HUES64 (cell line): ENCODE data around the gene PLEKHA6.
A peak's percentile ranks its signal among the peaks of the same experiment; 100 is the strongest.

ENCODE experiments used
- H3K27ac ChIP-seq: 2 replicates; pipeline ENCODE4 v1.7.0; 2013; ENCODE audit warnings: low read depth, low read length, inconsistent platforms
- H3K27me3 ChIP-seq: 2 replicates; pipeline ENCODE4 v1.6.1; 2013; ENCODE audit warnings: mild to moderate bottlenecking, low read length; ENCODE audit not compliant: insufficient read depth
- H3K36me3 ChIP-seq: 2 replicates; pipeline ENCODE4 v1.6.1; 2013; ENCODE audit warnings: mild to moderate bottlenecking, low read length; ENCODE audit not compliant: insufficient read depth
- H3K4me1 ChIP-seq: 2 replicates; pipeline ENCODE4 v1.6.1; 2013; ENCODE audit warnings: mild to moderate bottlenecking, low read length, moderate library complexity; ENCODE audit not compliant: insufficient read depth
- H3K4me3 ChIP-seq: 2 replicates; pipeline ENCODE4 v1.5.1; 2013; ENCODE audit warnings: mild to moderate bottlenecking, low read length, moderate library complexity
- H3K9ac ChIP-seq: 2 replicates; pipeline ENCODE4 v1.6.1; 2013; ENCODE audit warnings: mild to moderate bottlenecking, low read depth, low read length
- H3K9me3 ChIP-seq: 2 replicates; pipeline ENCODE4 v1.6.1; 2013; ENCODE audit warnings: low read depth, low read length; ENCODE audit not compliant: insufficient read depth
- WGBS: fragments of 150-250, 120-280 bp; methylation state at CpG from one replicate; pipeline ENCODE4 v1.1.7; 2013; ENCODE audit warnings: missing lambda C conversion rate; 5-methylcytosine and 5-hydroxymethylcytosine counted together

Gene PLEKHA6

GRCh38 chr1:204307334-204307883 is 52.3 kb downstream of the PLEKHA6 start:
- Histone ChIP-seq H3K36me3 (no peaks in the 10 kb centered on the region), H3K4me3 (peak overlapping the region; percentile 38), H3K9ac (no peak overlapping the region), H3K4me1 (peaks cover 63% of the 10 kb centered on the region), H3K27me3 (peaks cover 4% of the 10 kb centered on the region; the same call in 1 of the 2 replicates), H3K9me3 (no peaks in the 10 kb centered on the region), H3K27ac (no peak overlapping the region; the same call in 1 of the 2 replicates)
- WGBS, result 14% methylated on average over 12 of the region's 12 CpGs

GRCh38 chr1:204306076-204306475 is 53.7 kb downstream of the PLEKHA6 start:
- no peaks in the 10 kb centered on the region for H3K36me3 ChIP-seq
- no peaks in the 10 kb centered on the region for H3K9me3 ChIP-seq
- 82% methylated on average over 3 of the region's 3 CpGs for WGBS
- H3K27ac ChIP-seq, result no peak overlapping the region
- H3K4me3 ChIP-seq, result no peak overlapping the region
- H3K27me3 ChIP-seq, result peaks cover 4% of the 10 kb centered on the region; the same call in 1 of the 2 replicates
- H3K4me1 ChIP-seq, result peaks cover 63% of the 10 kb centered on the region
- no peak overlapping the region for H3K9ac ChIP-seq

- Histone ChIP-seq H3K9me3 (no peaks in the 10 kb centered on the region), H3K36me3 (no peaks in the 10 kb centered on the region), H3K4me1 (peaks cover 53% of the 10 kb centered on the region), H3K4me3 (no peak overlapping the region), H3K9ac (no peak overlapping the region; the same call in 1 of the 2 replicates), H3K27me3 (peaks cover 4% of the 10 kb centered on the region; the same call in 1 of the 2 replicates), H3K27ac (peak overlapping the region; percentile 73)
- WGBS, result 0% methylated on average over 2 of the region's 4 CpGs
Measured at GRCh38 chr1:204304067-204304466, 55.7 kb downstream of the PLEKHA6 start.

GRCh38 chr1:204302769-204303168 is 57.0 kb downstream of the PLEKHA6 start:
- Histone ChIP-seq H3K27ac (no peak overlapping the region), H3K9me3 (no peaks in the 10 kb centered on the region), H3K36me3 (no peaks in the 10 kb centered on the region), H3K27me3 (peaks cover 4% of the 10 kb centered on the region; the same call in 1 of the 2 replicates), H3K9ac (no peak overlapping the region), H3K4me3 (no peak overlapping the region), H3K4me1 (peaks cover 49% of the 10 kb centered on the region)
- WGBS, result 81% methylated on average over 3 of the region's 3 CpGs

GRCh38 chr1:204301171-204301957 is 58.4 kb downstream of the PLEKHA6 start:
- H3K9me3 ChIP-seq, result no peaks in the 10 kb centered on the region
- no peak overlapping the region for H3K9ac ChIP-seq
- peaks cover 42% of the 10 kb centered on the region for H3K4me1 ChIP-seq
- H3K27me3 ChIP-seq, result no peaks in the 10 kb centered on the region
- no peak overlapping the region for H3K4me3 ChIP-seq
- 95% methylated on average over 7 of the region's 7 CpGs for WGBS
- H3K27ac ChIP-seq, result no peak overlapping the region
- no peaks in the 10 kb centered on the region for H3K36me3 ChIP-seq

GRCh38 chr1:204299814-204300365 is 59.8 kb downstream of the PLEKHA6 start:
- Histone ChIP-seq H3K27me3 (no peaks in the 10 kb centered on the region), H3K27ac (no peak overlapping the region), H3K9me3 (no peaks in the 10 kb centered on the region), H3K36me3 (no peaks in the 10 kb centered on the region), H3K9ac (no peak overlapping the region), H3K4me3 (no peak overlapping the region), H3K4me1 (peaks cover 32% of the 10 kb centered on the region)
- 94% methylated on average over 3 of the region's 3 CpGs for WGBS

GRCh38 chr1:204296431-204296988 is 63.2 kb downstream of the PLEKHA6 start:
- 63% methylated on average over 7 of the region's 7 CpGs for WGBS
- Histone ChIP-seq H3K9me3 (no peaks in the 10 kb centered on the region), H3K36me3 (no peaks in the 10 kb centered on the region), H3K27me3 (no peaks in the 10 kb centered on the region), H3K4me3 (no peak overlapping the region), H3K27ac (no peak overlapping the region), H3K9ac (no peak overlapping the region), H3K4me1 (peaks cover 10% of the 10 kb centered on the region)

GRCh38 chr1:204295671-204296070 is 64.1 kb downstream of the PLEKHA6 start:
- Histone ChIP-seq H3K9me3 (no peaks in the 10 kb centered on the region), H3K4me1 (peaks cover 10% of the 10 kb centered on the region), H3K9ac (no peak overlapping the region), H3K27me3 (no peaks in the 10 kb centered on the region), H3K36me3 (no peaks in the 10 kb centered on the region), H3K27ac (no peak overlapping the region), H3K4me3 (no peak overlapping the region)
- WGBS, result 88% methylated on average over 10 of the region's 10 CpGs

- Histone ChIP-seq H3K27ac (no peak overlapping the region), H3K27me3 (no peaks in the 10 kb centered on the region), H3K9ac (no peak overlapping the region), H3K4me1 (peaks cover 12% of the 10 kb centered on the region), H3K9me3 (no peaks in the 10 kb centered on the region), H3K36me3 (no peaks in the 10 kb centered on the region), H3K4me3 (no peak overlapping the region)
- 72% methylated on average over 5 of the region's 5 CpGs for WGBS
Measured at GRCh38 chr1:204294357-204294756, 65.4 kb downstream of the PLEKHA6 start.

GRCh38 chr1:204293605-204294337 is 66.0 kb downstream of the PLEKHA6 start:
- Histone ChIP-seq H3K9ac (no peak overlapping the region), H3K4me1 (peaks cover 18% of the 10 kb centered on the region), H3K36me3 (no peaks in the 10 kb centered on the region), H3K9me3 (no peaks in the 10 kb centered on the region), H3K27ac (no peak overlapping the region), H3K27me3 (no peaks in the 10 kb centered on the region), H3K4me3 (no peak overlapping the region)
- WGBS, result 94% methylated on average over 5 of the region's 7 CpGs

- Histone ChIP-seq H3K27ac (no peak overlapping the region), H3K4me1 (peaks cover 28% of the 10 kb centered on the region), H3K9ac (no peak overlapping the region), H3K27me3 (no peaks in the 10 kb centered on the region), H3K9me3 (no peaks in the 10 kb centered on the region), H3K36me3 (no peaks in the 10 kb centered on the region), H3K4me3 (no peak overlapping the region)
- WGBS, result 78% methylated on average over 4 of the region's 5 CpGs
Measured at GRCh38 chr1:204292740-204293139, 67.0 kb downstream of the PLEKHA6 start.
